Spleen (tissue), 7 donors: Measurements from ENCODE around the gene MBL2.

ENCODE experiments used
- POLR2A ChIP-seq, 3 donors: fragments of 450-650 bp; IDR thresholded peaks; one replicate each; pipeline ENCODE4 v1.5.1; 2017; ENCODE audit warnings: antibody characterized with exemption in 3 of 3, mild to moderate bottlenecking in 1 of 3
- POLR2AphosphoS5 ChIP-seq, 3 donors: sonication (generic); formaldehyde crosslinking; IDR thresholded peaks; one replicate each; pipeline ENCODE4 v1.5.1; 2017; ENCODE audit warnings: antibody characterized with exemption in 3 of 3
- TF ChIP-seq, protein P1 (sequence below), 11 experiments: fragments of 200-600 bp in 7 of 11; fragments of 450-650 bp in 4 of 11; sonication (generic) in 4 of 11; IDR thresholded peaks in 8 of 11; conservative IDR thresholded peaks in 3 of 11; 1 replicate in 7 of 11; 2 replicates in 4 of 11; pipeline versions ENCODE4 v1.4.0 to v1.8.0; 2016 to 2021; ENCODE audit warnings: antibody characterized with exemption in 11 of 11, inconsistent platforms in 4 of 11, mild to moderate bottlenecking in 1 of 11
- donor health status: DM: no; HTN: no; CAD: no; lungs with moderate emphysema.
- donor health status: DM: no; HTN: no; CAD: no.
- donor health status: DM: no; HTN: no; CAD: no.

DNA sequence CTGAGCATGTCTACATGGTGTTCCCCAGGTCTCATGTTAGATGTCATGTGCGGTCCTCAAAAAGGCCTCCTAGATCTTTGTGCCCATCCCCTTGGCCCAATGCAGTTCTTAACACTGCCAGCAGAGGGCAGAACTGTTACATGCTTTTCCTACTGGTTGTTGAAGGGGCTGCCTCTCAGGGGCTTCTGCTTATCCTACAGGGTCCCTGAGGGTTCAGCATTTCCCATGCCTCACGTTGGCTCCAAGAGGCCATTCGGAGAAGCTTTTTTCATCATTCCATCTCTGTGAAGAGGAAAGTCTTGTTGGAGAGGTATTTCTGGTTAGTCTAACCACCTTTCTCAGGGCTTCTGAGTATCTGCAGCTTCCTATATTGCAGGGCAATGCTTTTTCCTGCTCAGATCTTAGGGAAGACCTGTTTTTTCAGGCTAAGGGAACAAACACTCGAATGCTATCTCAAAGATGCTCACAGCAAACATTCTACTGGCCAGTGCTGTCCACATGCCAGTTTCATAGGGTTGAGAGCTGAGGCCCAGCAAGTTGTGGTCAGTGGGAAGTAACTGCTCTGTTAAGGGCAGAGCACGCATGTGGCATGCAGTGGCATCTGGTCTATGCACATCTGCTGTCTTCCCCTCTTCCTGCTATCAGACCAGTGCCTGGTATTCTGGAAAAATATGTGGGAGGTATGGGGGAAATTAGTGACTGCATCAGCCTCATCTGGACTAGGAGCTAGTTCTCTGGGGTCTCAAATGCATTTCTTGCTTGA is 31.5 kb downstream of the MBL2 start:
- no peak for TF ChIP-seq POLR2AphosphoS5 (IDR thresholded peaks at IDR 0.05)
- TF ChIP-seq, protein P1, sequence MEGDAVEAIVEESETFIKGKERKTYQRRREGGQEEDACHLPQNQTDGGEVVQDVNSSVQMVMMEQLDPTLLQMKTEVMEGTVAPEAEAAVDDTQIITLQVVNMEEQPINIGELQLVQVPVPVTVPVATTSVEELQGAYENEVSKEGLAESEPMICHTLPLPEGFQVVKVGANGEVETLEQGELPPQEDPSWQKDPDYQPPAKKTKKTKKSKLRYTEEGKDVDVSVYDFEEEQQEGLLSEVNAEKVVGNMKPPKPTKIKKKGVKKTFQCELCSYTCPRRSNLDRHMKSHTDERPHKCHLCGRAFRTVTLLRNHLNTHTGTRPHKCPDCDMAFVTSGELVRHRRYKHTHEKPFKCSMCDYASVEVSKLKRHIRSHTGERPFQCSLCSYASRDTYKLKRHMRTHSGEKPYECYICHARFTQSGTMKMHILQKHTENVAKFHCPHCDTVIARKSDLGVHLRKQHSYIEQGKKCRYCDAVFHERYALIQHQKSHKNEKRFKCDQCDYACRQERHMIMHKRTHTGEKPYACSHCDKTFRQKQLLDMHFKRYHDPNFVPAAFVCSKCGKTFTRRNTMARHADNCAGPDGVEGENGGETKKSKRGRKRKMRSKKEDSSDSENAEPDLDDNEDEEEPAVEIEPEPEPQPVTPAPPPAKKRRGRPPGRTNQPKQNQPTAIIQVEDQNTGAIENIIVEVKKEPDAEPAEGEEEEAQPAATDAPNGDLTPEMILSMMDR (IDR thresholded peaks at IDR 0.05 in 8 of 11, conservative IDR thresholded peaks at IDR 0.05 in 3 of 11) = peak; percentile 54 to 90 (median 80)
- TF ChIP-seq POLR2A (IDR thresholded peaks at IDR 0.05) = no peak
